OCI-LY3 (cell line): ENCODE measurements around the gene ATP6V1G1.

Experiments used
- EZH2phosphoT487 ChIP-seq: fragments of 200-600 bp; shearing (Covaris generic); IDR thresholded peaks from 2 replicates; pipeline ENCODE4 v1.6.1; 2018; ENCODE audit warnings: antibody characterized with exemption, mixed run types, low read depth
- TF ChIP-seq, protein P1 (sequence below): fragments of 200-600, 300-600 bp; sonication (generic); IDR thresholded peaks from 2 replicates; pipeline ENCODE4 v1.5.1; 2014; ENCODE audit warnings: antibody characterized with exemption, low read length, low read depth

DNA sequence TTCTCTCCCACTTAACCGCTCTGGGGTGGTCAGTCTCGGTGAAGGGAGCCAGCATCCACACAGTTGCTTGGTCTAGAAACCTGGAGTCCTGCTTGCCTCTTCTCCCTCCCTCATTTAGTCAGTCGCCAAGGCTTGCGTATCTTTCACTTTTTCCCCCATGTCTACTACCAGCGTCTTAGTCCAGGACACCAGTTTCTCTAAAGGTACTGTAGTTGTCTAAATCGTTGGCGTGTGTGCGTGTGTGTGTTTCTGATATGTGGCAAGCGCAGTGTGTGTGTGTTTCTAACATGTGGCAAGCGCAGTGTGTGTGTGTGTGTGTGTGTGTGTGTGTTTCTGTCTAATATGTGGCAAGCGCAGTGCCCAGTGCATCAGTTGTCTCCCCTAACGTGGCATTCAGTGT, 641 bp downstream of the ATP6V1G1 start:
- TF ChIP-seq, protein P1, sequence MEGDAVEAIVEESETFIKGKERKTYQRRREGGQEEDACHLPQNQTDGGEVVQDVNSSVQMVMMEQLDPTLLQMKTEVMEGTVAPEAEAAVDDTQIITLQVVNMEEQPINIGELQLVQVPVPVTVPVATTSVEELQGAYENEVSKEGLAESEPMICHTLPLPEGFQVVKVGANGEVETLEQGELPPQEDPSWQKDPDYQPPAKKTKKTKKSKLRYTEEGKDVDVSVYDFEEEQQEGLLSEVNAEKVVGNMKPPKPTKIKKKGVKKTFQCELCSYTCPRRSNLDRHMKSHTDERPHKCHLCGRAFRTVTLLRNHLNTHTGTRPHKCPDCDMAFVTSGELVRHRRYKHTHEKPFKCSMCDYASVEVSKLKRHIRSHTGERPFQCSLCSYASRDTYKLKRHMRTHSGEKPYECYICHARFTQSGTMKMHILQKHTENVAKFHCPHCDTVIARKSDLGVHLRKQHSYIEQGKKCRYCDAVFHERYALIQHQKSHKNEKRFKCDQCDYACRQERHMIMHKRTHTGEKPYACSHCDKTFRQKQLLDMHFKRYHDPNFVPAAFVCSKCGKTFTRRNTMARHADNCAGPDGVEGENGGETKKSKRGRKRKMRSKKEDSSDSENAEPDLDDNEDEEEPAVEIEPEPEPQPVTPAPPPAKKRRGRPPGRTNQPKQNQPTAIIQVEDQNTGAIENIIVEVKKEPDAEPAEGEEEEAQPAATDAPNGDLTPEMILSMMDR = no peak
- no peak for TF ChIP-seq EZH2phosphoT487
